Loucy (cell line): ENCODE data around the gene TNFRSF19.

Experiments used
- H2AFZ ChIP-seq: fragments of 200-600 bp; sonication (generic); 2 replicates; pipeline ENCODE4 v1.6.0; 2016; ENCODE audit warnings: antibody characterized with exemption, mild to moderate bottlenecking, low read length, moderate library complexity
- H3F3A ChIP-seq: fragments of 200-600 bp; 2 replicates; pipeline ENCODE4 v1.6.0; 2016; ENCODE audit warnings: antibody characterized with exemption, low read depth, mild to moderate bottlenecking
- H3K27me3 ChIP-seq: fragments of 200-600 bp; sonication (generic); 2 replicates; pipeline ENCODE4 v1.6.1; 2014; ENCODE audit warnings: low read length, mild to moderate bottlenecking; ENCODE audit not compliant: insufficient read depth, poor library complexity, severe bottlenecking
- H3K36me3 ChIP-seq: fragments of 200-600 bp; sonication (generic); 2 replicates; pipeline ENCODE4 v1.6.1; 2016; ENCODE audit warnings: low read length; ENCODE audit not compliant: insufficient read depth
- H3K4me1 ChIP-seq: fragments of 200-600 bp; sonication (generic); 2 replicates; pipeline ENCODE4 v1.5.1; 2014; ENCODE audit warnings: low read length, mild to moderate bottlenecking; ENCODE audit not compliant: insufficient read depth, poor library complexity, severe bottlenecking
- H3K4me2 ChIP-seq: fragments of 200-600 bp; sonication (generic); 2 replicates; pipeline ENCODE4 v1.6.0; 2014; ENCODE audit warnings: antibody characterized with exemption, low read length, low read depth, mild to moderate bottlenecking; ENCODE audit not compliant: poor library complexity, severe bottlenecking
- H3K4me3 ChIP-seq: fragments of 200-600 bp; sonication (generic); 2 replicates; pipeline ENCODE4 v1.5.1; 2014; ENCODE audit warnings: low read length, mild to moderate bottlenecking, mixed read lengths; ENCODE audit not compliant: poor library complexity, severe bottlenecking
- H3K79me2 ChIP-seq: fragments of 200-600 bp; sonication (generic); 2 replicates; pipeline ENCODE4 v1.6.1; 2014; ENCODE audit warnings: low read length; ENCODE audit not compliant: insufficient read depth
- H3K9ac ChIP-seq: fragments of 200-600 bp; sonication (generic); 2 replicates; pipeline ENCODE4 v1.6.0; 2014; ENCODE audit warnings: mild to moderate bottlenecking, low read depth, low read length, moderate library complexity; ENCODE audit not compliant: poor library complexity, severe bottlenecking
- H3K9me2 ChIP-seq: fragments of 200-600 bp; sonication (generic); replicated peaks from 2 replicates; pipeline ENCODE4 v1.6.1; 2016; ENCODE audit warnings: low read depth, low read length, mixed read lengths
- H3K9me3 ChIP-seq: fragments of 200-600 bp; sonication (generic); 2 replicates; pipeline ENCODE4 v1.6.1; 2014; ENCODE audit warnings: mild to moderate bottlenecking, antibody characterized with exemption, low read length, low read depth; ENCODE audit not compliant: insufficient read depth
- H4K20me1 ChIP-seq: fragments of 200-600 bp; sonication (generic); 2 replicates; pipeline ENCODE4 v1.6.0; 2014; ENCODE audit warnings: antibody characterized with exemption, low read length, mild to moderate bottlenecking; ENCODE audit not compliant: insufficient read depth, poor library complexity, severe bottlenecking
- EZH2phosphoT487 ChIP-seq: fragments of 200-600 bp; IDR thresholded peaks from 2 replicates; pipeline ENCODE4 v1.6.1; 2018; ENCODE audit warnings: antibody characterized with exemption, mild to moderate bottlenecking, moderate library complexity, borderline replicate concordance
- TF ChIP-seq, protein P1 (sequence below): fragments of 200-600 bp; sonication (generic); conservative IDR thresholded peaks from 2 replicates; pipeline ENCODE4 v1.5.1; 2014; ENCODE audit warnings: mild to moderate bottlenecking, antibody characterized with exemption, low read length

Gene TNFRSF19

DNA sequence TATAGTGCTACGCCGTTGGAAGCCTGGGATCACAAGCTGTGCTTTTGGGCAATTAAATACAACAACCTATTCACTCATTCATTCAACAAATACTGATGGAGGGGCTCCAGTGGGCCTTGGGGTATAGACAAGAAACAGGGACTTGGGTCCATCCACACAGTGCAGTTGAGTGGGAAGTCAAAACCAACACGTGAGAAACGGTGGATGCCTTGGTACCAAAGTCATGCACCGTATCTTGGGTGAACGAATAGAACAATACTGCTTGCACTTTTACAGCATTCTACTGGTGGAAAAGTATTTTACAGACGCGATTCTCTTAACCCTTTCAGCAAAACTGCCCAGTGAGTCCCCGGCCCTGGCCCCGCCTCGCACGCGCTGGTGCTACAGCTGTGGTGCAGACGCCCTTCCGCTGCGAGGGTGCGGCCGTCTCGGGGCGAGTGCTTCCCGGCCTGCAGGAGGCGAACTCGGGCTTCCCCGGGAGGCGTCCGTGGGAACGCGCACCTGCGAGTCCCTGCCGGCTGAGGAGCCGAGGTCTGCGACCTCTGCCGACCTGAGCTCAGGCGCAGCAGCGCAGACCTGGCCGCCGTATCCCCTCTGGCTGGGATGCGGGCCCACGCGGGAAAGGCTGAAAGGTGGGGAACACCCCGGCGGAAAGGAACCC lies 8.3 kb downstream of the TNFRSF19 start:
- Histone ChIP-seq H3K27me3 (peaks cover 28% of the 10 kb centered on the region), H3K4me3 (peak overlapping the region; percentile 78), H2AFZ (peak overlapping the region; percentile 95), H3K9ac (peak overlapping the region; percentile 19), H3F3A (no peaks in the 10 kb centered on the region), H4K20me1 (no peaks in the 10 kb centered on the region), H3K4me1 (peaks cover 4% of the 10 kb centered on the region), H3K36me3 (no peaks in the 10 kb centered on the region), H3K9me2 (no peaks in the 10 kb centered on the region), H3K79me2 (no peaks in the 10 kb centered on the region), H3K9me3 (no peaks in the 10 kb centered on the region), H3K4me2 (peak overlapping the region; percentile 69)
- no peak for TF ChIP-seq EZH2phosphoT487
- TF ChIP-seq, protein P1, sequence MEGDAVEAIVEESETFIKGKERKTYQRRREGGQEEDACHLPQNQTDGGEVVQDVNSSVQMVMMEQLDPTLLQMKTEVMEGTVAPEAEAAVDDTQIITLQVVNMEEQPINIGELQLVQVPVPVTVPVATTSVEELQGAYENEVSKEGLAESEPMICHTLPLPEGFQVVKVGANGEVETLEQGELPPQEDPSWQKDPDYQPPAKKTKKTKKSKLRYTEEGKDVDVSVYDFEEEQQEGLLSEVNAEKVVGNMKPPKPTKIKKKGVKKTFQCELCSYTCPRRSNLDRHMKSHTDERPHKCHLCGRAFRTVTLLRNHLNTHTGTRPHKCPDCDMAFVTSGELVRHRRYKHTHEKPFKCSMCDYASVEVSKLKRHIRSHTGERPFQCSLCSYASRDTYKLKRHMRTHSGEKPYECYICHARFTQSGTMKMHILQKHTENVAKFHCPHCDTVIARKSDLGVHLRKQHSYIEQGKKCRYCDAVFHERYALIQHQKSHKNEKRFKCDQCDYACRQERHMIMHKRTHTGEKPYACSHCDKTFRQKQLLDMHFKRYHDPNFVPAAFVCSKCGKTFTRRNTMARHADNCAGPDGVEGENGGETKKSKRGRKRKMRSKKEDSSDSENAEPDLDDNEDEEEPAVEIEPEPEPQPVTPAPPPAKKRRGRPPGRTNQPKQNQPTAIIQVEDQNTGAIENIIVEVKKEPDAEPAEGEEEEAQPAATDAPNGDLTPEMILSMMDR = peak; percentile 58

DNA sequence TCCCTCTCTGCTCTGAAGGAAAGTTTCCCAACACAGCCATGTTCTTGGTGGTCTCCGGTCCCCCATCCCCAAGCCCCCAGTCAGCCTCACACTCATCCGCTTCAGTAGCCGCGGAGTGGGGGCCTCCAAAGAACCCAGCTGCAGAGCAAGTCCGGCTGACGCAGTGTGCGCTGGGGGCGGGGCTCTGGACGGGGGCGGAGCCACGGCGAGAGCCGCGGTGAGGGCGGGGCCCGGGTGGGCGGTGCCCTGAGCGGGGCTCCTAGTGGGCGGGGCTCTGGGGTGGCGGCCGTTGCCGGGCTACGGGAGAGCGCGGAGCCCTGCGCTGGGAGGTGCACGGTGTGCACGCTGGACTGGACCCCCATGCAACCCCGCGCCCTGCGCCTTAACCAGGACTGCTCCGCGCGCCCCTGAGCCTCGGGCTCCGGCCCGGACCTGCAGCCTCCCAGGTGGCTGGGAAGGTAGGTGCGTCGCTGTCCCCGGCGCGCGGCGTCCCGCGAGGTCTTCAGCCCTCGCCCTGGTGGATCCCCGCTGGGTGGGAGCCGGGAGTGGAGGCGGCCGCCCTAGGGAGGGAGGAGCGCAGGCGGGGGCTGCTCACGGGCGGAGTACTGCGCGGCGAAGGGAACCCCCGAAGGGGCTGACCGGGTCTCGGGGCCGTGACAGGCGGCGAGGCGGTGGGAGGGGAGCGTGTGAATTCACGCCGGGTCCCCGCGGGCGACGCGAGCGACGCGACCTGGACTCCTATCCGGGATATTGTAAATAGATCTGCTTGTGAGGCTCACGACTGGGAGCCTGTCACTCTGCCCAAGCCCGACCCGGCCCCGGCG lies 9.1 kb downstream of the TNFRSF19 start:
- TF ChIP-seq EZH2phosphoT487 = no peak
- TF ChIP-seq, protein P1 = no peak
- no peaks in the 10 kb centered on the region for H3K36me3 ChIP-seq
- H3K9me3 ChIP-seq = no peaks in the 10 kb centered on the region
- H3K27me3 ChIP-seq = peaks cover 28% of the 10 kb centered on the region
- no peaks in the 10 kb centered on the region for H3K9me2 ChIP-seq
- H3K79me2 ChIP-seq = no peaks in the 10 kb centered on the region
- peak overlapping the region; percentile 19 for H3K9ac ChIP-seq
- H3K4me2 ChIP-seq = peak overlapping the region; percentile 69
- peak overlapping the region; percentile 95 for H2AFZ ChIP-seq
- H3F3A ChIP-seq = no peaks in the 10 kb centered on the region
- no peaks in the 10 kb centered on the region for H4K20me1 ChIP-seq
- H3K4me3 ChIP-seq = peak overlapping the region; percentile 78
- H3K4me1 ChIP-seq = peaks cover 4% of the 10 kb centered on the region

DNA sequence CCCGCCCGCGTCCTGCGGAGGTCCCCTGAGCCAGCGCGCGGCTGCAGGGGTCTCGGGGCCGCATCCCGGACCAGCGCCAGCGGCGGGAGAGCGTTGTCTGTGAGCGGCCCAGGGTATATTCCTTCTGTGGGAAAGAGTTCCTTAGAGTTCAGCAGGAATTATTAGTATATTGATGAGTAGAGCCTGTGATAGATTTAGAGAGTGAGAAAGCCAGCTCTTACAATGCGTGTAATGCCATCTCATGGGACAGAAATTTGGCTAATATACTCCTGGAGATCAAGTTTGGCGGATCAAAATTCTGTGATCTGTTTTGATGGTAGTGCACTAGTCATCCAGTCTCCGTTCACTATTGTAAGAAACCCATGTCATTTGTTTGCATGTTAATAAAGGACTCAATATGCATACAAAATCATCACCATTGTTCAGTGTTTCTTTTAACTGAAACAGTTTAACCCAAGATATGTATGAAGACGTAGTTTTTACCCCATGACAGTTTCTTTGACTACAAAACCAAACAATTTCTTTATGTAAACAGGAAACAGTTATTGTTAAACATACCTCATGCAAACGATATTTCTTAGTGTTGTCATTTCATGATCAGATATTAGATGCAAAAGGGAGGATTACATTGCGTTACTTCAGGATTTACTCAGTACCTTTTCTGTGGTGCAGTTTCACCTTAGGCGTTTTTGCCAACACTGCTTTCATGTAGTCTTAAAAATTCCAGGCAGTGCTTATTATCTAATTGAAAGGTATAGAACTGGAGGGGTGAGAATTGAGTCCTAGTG lies 9.9 kb downstream of the TNFRSF19 start:
- Histone ChIP-seq H3K9me2 (no peaks in the 10 kb centered on the region), H3K79me2 (no peaks in the 10 kb centered on the region), H3F3A (no peaks in the 10 kb centered on the region), H3K4me3 (peak overlapping the region; percentile 78), H3K4me2 (peak overlapping the region; percentile 69), H4K20me1 (no peaks in the 10 kb centered on the region), H3K9ac (no peak overlapping the region), H3K4me1 (peaks cover 4% of the 10 kb centered on the region), H2AFZ (no peak overlapping the region; the same call in 1 of the 2 replicates), H3K9me3 (no peaks in the 10 kb centered on the region), H3K27me3 (peaks cover 28% of the 10 kb centered on the region), H3K36me3 (no peaks in the 10 kb centered on the region)
- TF ChIP-seq, protein P1 = no peak
- TF ChIP-seq EZH2phosphoT487 = no peak
